ENCODE measurements around the gene MAD1L1.

The MAD1L1 gene

GRCh38 chr7:2253021-2253420, 20.3 kb upstream of the MAD1L1 start:
- no peak overlapping the region for H2AFZ ChIP-seq (ENCODE audit: low read depth)
- H3K9ac ChIP-seq = no peak overlapping the region
- H3K79me2 ChIP-seq (ENCODE audit: insufficient read depth, low read depth) = no peaks in the 10 kb centered on the region
- no peaks in the 10 kb centered on the region for H4K20me1 ChIP-seq (ENCODE audit: insufficient read depth)
- no peak for TF ChIP-seq CTCF (conservative IDR thresholded peaks at IDR 0.05; ENCODE audit: low read depth, low read length)
- no peaks in the 10 kb centered on the region for H3K36me3 ChIP-seq (ENCODE audit: insufficient read depth)
- no peak overlapping the region for H3K4me3 ChIP-seq (IDR thresholded peaks at IDR 0.05; ENCODE audit: insufficient read depth, low read depth, low read length)
- H3K27me3 ChIP-seq (ENCODE audit: insufficient read depth, low read depth) = no peaks in the 10 kb centered on the region
- H3K27ac ChIP-seq = no peak overlapping the region
- no peak overlapping the region for H3K4me2 ChIP-seq
- no peaks in the 10 kb centered on the region for H3K4me1 ChIP-seq (ENCODE audit: low read depth, poor library complexity, severe bottlenecking)

- no peaks in the 10 kb centered on the region for H4K20me1 ChIP-seq (ENCODE audit: insufficient read depth)
- no peaks in the 10 kb centered on the region for H3K27me3 ChIP-seq (ENCODE audit: insufficient read depth, low read depth)
- no peaks in the 10 kb centered on the region for H3K36me3 ChIP-seq (ENCODE audit: insufficient read depth)
- H3K27ac ChIP-seq = no peak overlapping the region
- H3K4me3 ChIP-seq (IDR thresholded peaks at IDR 0.05; ENCODE audit: insufficient read depth, low read depth, low read length) = no peak overlapping the region
- H3K4me1 ChIP-seq (ENCODE audit: low read depth, poor library complexity, severe bottlenecking) = no peaks in the 10 kb centered on the region
- TF ChIP-seq CTCF (conservative IDR thresholded peaks at IDR 0.05; ENCODE audit: low read depth, low read length) = no peak
- H3K79me2 ChIP-seq (ENCODE audit: insufficient read depth, low read depth) = no peaks in the 10 kb centered on the region
- no peak overlapping the region for H3K9ac ChIP-seq
- no peak overlapping the region for H3K4me2 ChIP-seq
- no peak overlapping the region for H2AFZ ChIP-seq (ENCODE audit: low read depth)
Observed at GRCh38 chr7:2251841-2252771, 19.4 kb upstream of the MAD1L1 start.

- Histone ChIP-seq H4K20me1 (ENCODE audit: insufficient read depth) (no peaks in the 10 kb centered on the region), H3K27ac (no peak overlapping the region), H2AFZ (ENCODE audit: low read depth) (no peak overlapping the region), H3K4me1 (ENCODE audit: low read depth, poor library complexity, severe bottlenecking) (no peaks in the 10 kb centered on the region), H3K9ac (no peak overlapping the region), H3K4me2 (no peak overlapping the region), H3K27me3 (ENCODE audit: insufficient read depth, low read depth) (no peaks in the 10 kb centered on the region), H3K4me3 (IDR thresholded peaks at IDR 0.05; ENCODE audit: insufficient read depth, low read depth, low read length) (no peak overlapping the region), H3K36me3 (ENCODE audit: insufficient read depth) (no peaks in the 10 kb centered on the region), H3K79me2 (ENCODE audit: insufficient read depth, low read depth) (no peaks in the 10 kb centered on the region)
- TF ChIP-seq CTCF (conservative IDR thresholded peaks at IDR 0.05; ENCODE audit: low read depth, low read length) = no peak
Observed at GRCh38 chr7:2251381-2251780, 18.6 kb upstream of the MAD1L1 start.

GRCh38 chr7:2249744-2250323, 17.1 kb upstream of the MAD1L1 start:
- Histone ChIP-seq H4K20me1 (ENCODE audit: insufficient read depth) (no peaks in the 10 kb centered on the region), H3K4me3 (IDR thresholded peaks at IDR 0.05; ENCODE audit: insufficient read depth, low read depth, low read length) (no peak overlapping the region), H3K4me1 (ENCODE audit: low read depth, poor library complexity, severe bottlenecking) (no peaks in the 10 kb centered on the region), H2AFZ (ENCODE audit: low read depth) (no peak overlapping the region), H3K9ac (no peak overlapping the region), H3K79me2 (ENCODE audit: insufficient read depth, low read depth) (no peaks in the 10 kb centered on the region), H3K27ac (no peak overlapping the region), H3K4me2 (no peak overlapping the region), H3K27me3 (ENCODE audit: insufficient read depth, low read depth) (no peaks in the 10 kb centered on the region), H3K36me3 (ENCODE audit: insufficient read depth) (no peaks in the 10 kb centered on the region)
- TF ChIP-seq CTCF (conservative IDR thresholded peaks at IDR 0.05; ENCODE audit: low read depth, low read length) = no peak
